GM21515 (cell line): ENCODE measurements around the gene C11orf91.
"Not testable (repeated sequence)": the region's sequence is repeated elsewhere in the genome, so short reads cannot be mapped to it uniquely, and the experiment has no call there.

Source experiments
- ATAC-seq: cut with Tn5 transposase; IDR thresholded peaks from one replicate; pipeline ENCODE4 v1.9.1; 2021; ENCODE audit not compliant: unreplicated experiment

Gene C11orf91

GRCh38 chr11:33697997-33698396 lies 2.6 kb downstream of the C11orf91 start:
- no peak for ATAC-seq

- no peak for ATAC-seq
Measured at GRCh38 chr11:33696931-33697638, 3.5 kb downstream of the C11orf91 start.

GRCh38 chr11:33696411-33696810 lies 4.2 kb downstream of the C11orf91 start:
- ATAC-seq, result no peak

- ATAC-seq, result no peak
Measured at GRCh38 chr11:33695051-33695566, 5.5 kb downstream of the C11orf91 start.

GRCh38 chr11:33694346-33695050 lies 6.1 kb downstream of the C11orf91 start:
- no peak for ATAC-seq

- ATAC-seq, result no peak
Measured at GRCh38 chr11:33692541-33692940, 8.1 kb downstream of the C11orf91 start.

GRCh38 chr11:33692013-33692504 lies 8.6 kb downstream of the C11orf91 start:
- no peak for ATAC-seq

- ATAC-seq, result no peak
Measured at GRCh38 chr11:33691066-33691864, 9.4 kb downstream of the C11orf91 start.

- ATAC-seq, result no peak
Measured at GRCh38 chr11:33690290-33691065, 10.1 kb downstream of the C11orf91 start.

GRCh38 chr11:33689501-33689900 lies 11.1 kb downstream of the C11orf91 start:
- no peak for ATAC-seq

- ATAC-seq, result no peak
Measured at GRCh38 chr11:33689085-33689484, 11.5 kb downstream of the C11orf91 start.

GRCh38 chr11:33687733-33688479 lies 12.7 kb downstream of the C11orf91 start:
- no peak for ATAC-seq

GRCh38 chr11:33685082-33685481 lies 15.5 kb downstream of the C11orf91 start:
- ATAC-seq, result no peak

GRCh38 chr11:33684003-33684706 lies 16.5 kb downstream of the C11orf91 start:
- no peak for ATAC-seq

- no peak for ATAC-seq
Measured at GRCh38 chr11:33682446-33682845, 18.2 kb downstream of the C11orf91 start.

GRCh38 chr11:33682019-33682418 lies 18.6 kb downstream of the C11orf91 start:
- no peak for ATAC-seq

GRCh38 chr11:33678616-33679015 lies 22.0 kb downstream of the C11orf91 start:
- not testable (repeated sequence) for ATAC-seq

- no peak for ATAC-seq
Measured at GRCh38 chr11:33674035-33674814, 26.4 kb downstream of the C11orf91 start.
